H1 (cell line): ENCODE results near the gene KRT78. TPM values are rescaled to one million over a fixed set of nuclear protein-coding genes. Genes with fewer than 3 reads are reported as not detected.

Experiments
- BRCA1 ChIP-seq: IDR thresholded peaks from 2 replicates; pipeline ENCODE4 v1.6.1; 2012; ENCODE audit warnings: low read depth, low read length, improper control_type of control experiment
- CBX5 ChIP-seq: fragments of 300-800, 300-1000 bp; sonication (generic); IDR thresholded peaks from 2 replicates; pipeline ENCODE4 v1.7.1; 2016; ENCODE audit warnings: antibody characterized with exemption, low read length, low read depth
- CHD1 ChIP-seq: IDR thresholded peaks from 2 replicates; pipeline ENCODE4 v1.6.1; 2012; ENCODE audit warnings: low read depth, low read length, improper control_type of control experiment
- CHD7 ChIP-seq: fragments of 300-600 bp; sonication (generic); IDR thresholded peaks from 2 replicates; pipeline ENCODE4 v1.7.1; 2012; ENCODE audit warnings: low read length, moderate library complexity, mild to moderate bottlenecking, inconsistent platforms; ENCODE audit not compliant: insufficient replicate concordance
- CTCF ChIP-seq, 3 experiments: IDR thresholded peaks; 1 replicate in 2 of 3; 2 replicates in 1 of 3; pipeline versions ENCODE4 v1.5.1 to v1.6.1; 2011; ENCODE audit warnings: low read length in 3 of 3, mild to moderate bottlenecking in 3 of 3, inconsistent platforms in 2 of 3, low read depth in 1 of 3, moderate library complexity in 1 of 3; ENCODE audit not compliant: insufficient read depth in 1 of 3; ENCODE audit errors: control extremely low read depth in 1 of 3
- GABPA ChIP-seq: IDR thresholded peaks from 2 replicates; pipeline ENCODE4 v1.6.1; 2011; ENCODE audit warnings: mild to moderate bottlenecking, low read length, moderate library complexity, borderline replicate concordance; ENCODE audit not compliant: insufficient read depth
- PHF8 ChIP-seq: fragments of 200-600 bp; sonication (generic); conservative IDR thresholded peaks from 2 replicates; pipeline ENCODE4 v1.7.1; 2012; ENCODE audit warnings: low read depth, mild to moderate bottlenecking, inconsistent platforms, low read length, moderate library complexity
- TAF1 ChIP-seq: IDR thresholded peaks from 2 replicates; pipeline ENCODE4 v1.6.1; 2011; ENCODE audit warnings: mild to moderate bottlenecking, low read depth, low read length
- polyA plus RNA-seq, 7 experiments: library from polyadenylated mRNA; depleted of rRNA in 3 of 7; stranded (reverse) in 5 of 7; unstranded in 2 of 7; fragments of >200 nt in 5 of 7; fragments of 200-250 nt in 2 of 7; gene quantifications; 1 replicate in 5 of 7; 2 replicates in 1 of 7; 4 replicates in 1 of 7; pipeline versions ENCODE4 v1.2.1 to v1.2.3, GENCODE V29; 2011 to 2013; ENCODE audit warnings: missing spikeins in 2 of 7, mixed read lengths in 2 of 7
- total RNA-seq: library from RNA; stranded (reverse); fragmentation: NEBNext Ultra II Directional; extraction: Animal tissue kit (Norgen Biotek cat#: 25700); gene quantifications from 2 replicates; pipeline ENCODE4 v1.2.1, GENCODE V29; 2021

The KRT78 gene
- total and polyA plus RNA-seq, 2 of the 8 experiments (the other 6 are each of a cell fraction or from before 2014, with no cell fraction given) = not detected

- TF ChIP-seq CHD7 = no peak
- no peak for TF ChIP-seq CBX5
- TF ChIP-seq CHD1 = no peak
- TF ChIP-seq GABPA = no peak
- TF ChIP-seq PHF8 = no peak
- TF ChIP-seq BRCA1 = no peak
- TF ChIP-seq CTCF (IDR thresholded peaks at IDR 0.05; ENCODE audit: control extremely low read depth in 1 of 3, insufficient read depth in 1 of 3, low read depth in 1 of 3, low read length in 3 of 3) = no peak
- TF ChIP-seq TAF1 = no peak
Measured at GRCh38 chr12:52802442-52802841, 46.4 kb downstream of the KRT78 start (continued).
